ENCODE data around the gene CATSPERE.

The CATSPERE gene

GRCh38 chr1:244461245-244462071 is at the start of gene CATSPERE:
Gene CATSPERE (plus strand): TSS chr1:244461273. CDS start chr1:244461430, 157 bp downstream.
- no peak for FAIRE-seq

DNA sequence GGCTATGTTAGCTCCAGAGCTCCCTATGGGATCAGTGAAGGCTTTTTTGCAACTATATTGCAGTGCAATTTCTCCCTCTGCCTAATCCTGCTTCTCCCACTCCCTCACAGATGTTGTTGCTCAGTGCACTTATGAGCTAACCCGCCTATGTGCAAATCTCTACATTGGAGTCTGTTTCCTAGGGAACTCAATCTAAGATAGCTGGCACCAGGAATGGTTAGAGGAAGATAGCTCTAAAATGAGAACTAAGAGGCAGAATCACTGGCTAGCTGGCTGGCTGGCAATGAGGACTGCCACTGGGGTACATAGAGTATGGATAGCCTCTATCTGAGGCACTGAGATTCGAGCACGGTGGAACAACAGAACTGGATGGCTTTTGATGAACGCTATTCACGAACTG is 48.9 kb upstream of the CATSPERE start:
- no peak for FAIRE-seq

GRCh38 chr1:244413736-244414135 is 47.3 kb upstream of the CATSPERE start:
- FAIRE-seq = no peak

DNA sequence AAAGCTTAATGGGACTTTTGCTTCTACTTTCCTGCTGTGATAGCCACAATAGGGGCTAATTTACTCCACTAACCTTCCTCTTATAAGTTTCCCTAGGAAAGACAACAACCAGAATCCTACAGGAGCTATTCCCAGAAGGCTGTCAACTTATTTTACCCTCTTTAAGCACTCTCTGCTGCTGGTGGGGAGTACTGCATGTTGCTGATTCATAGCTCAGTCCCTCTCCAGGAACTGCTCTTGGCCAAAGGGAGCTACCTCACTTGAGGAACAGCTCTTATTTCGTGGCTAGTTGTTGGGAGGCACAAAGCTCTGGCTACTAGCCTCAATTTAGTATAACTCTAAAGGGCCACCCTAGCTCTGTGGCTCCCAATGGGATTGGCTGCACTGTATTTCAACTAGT is 46.5 kb upstream of the CATSPERE start:
- no peak for FAIRE-seq

DNA sequence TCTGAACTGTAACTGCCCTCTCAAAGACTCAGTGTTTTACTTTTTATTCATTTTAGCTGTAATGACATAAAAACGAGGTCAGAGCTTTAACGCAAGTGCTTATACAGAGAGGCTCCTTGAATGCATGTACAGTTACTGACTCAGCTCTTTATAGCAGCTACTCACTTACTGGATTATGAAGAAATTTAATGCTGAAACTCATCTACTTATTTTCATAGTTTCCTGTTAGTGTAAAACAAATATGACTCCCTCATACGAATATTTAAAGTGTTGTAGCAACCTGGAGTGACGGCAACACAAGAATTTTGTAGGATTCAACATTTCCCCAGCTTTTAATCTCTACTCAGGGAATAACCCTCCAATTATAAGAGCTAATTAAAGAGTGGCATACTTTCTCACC is 42.0 kb upstream of the CATSPERE start:
- no peak for FAIRE-seq

GRCh38 chr1:244422174-244422573 is 38.9 kb upstream of the CATSPERE start:
- no peak for FAIRE-seq

- FAIRE-seq = no peak
Measured at GRCh38 chr1:244424649-244425334, 36.3 kb upstream of the CATSPERE start.

DNA sequence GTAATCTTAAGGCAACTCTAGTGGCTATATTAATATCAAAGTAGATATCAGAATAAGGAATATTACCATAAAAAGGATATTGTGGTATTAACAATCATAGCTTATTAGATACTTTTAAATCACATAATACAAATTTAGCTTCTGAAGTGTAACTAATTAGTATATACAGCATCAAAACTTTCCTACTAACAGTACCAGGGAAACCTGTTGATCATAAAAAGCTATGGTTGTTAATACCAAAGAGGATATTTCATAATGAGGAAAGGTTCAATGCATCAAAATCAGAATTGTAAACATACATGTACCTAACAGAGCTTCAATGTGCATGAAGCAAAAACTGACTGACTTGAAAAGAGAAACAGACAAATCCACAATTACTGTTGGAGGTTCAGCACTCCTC is 33.4 kb upstream of the CATSPERE start:
- FAIRE-seq = no peak

DNA sequence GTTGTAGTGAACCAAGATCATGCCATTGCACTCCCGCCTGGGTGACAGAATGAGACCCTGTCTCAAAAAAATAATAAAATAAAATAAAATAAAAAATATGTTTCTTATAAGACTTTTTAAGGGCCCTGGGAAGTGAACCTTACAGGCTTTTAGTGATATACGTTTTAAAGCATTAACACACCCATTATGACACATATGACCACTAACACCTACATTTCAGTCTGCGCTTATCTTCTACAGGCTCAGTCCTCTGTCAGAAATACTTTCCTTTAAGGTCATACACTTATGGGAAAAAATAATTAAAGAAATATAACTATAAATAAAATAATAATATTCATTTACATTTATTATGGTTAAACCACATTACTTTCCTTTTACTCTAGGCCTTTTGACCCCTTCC is 31.3 kb upstream of the CATSPERE start:
- no peak for FAIRE-seq

GRCh38 chr1:244431166-244431565 is 29.9 kb upstream of the CATSPERE start:
- no peak for FAIRE-seq

DNA sequence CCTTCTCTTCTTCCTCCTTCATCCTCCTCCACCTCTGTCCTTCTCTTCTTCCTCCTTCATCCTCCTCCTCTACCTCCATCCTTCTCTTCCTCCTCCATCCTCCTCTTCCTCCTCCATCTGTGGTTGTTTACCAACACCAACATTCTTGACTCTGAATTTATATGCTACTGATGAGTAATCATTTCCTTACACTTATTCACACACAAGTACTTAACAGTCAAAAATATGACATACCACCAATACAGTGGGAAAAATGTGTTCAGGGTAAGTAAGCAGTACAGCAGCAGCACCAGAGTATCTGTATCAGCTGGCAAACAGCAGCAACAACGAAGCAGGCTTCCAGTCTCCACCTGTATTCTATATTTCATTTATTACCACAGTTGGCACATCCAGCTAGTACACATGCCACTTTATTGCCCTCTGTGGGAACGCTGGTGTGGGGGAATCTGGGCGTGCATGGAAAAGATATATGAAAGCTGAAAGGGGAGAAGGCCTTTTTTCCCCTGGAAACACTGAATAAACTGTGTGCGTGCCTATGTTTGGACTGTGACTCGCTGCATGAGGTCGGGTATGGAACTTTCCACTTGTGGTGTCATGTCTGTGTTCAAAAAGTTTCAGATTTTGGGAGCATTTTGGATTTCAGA is 25.4 kb upstream of the CATSPERE start:
- no peak for FAIRE-seq

DNA sequence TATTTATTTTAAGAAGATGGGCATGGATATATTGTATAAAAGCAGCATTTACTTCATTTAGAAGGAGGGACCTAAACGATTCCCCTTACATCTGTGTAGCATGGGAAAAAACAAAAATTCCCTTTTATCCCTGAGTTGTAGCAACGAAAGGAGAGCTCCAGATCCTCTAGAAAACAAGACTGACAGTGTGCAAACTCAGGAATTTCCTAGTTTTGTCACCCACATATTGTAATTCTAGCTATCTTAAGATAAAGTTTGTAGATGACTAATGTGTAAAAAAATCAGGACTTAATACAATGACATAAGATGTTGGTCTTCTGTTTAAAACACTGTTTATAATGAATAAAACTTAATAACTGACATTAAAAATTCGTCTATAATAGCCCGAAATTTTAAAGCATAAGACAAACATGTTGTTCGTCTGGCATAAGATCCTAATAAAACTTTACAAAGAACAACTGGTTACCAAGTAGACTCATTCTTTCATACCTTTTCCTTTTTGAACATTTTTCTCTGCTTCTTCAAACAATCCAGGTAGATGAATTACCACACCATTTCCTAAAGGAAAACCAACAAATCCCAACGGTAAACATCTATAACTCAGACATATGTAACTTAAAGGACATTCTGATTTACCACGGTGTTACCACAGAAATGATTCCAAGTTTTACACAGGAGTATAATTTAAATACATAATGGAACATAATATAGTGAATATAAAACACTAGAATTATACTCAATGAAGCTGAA is 24.6 kb upstream of the CATSPERE start:
- no peak for FAIRE-seq

DNA sequence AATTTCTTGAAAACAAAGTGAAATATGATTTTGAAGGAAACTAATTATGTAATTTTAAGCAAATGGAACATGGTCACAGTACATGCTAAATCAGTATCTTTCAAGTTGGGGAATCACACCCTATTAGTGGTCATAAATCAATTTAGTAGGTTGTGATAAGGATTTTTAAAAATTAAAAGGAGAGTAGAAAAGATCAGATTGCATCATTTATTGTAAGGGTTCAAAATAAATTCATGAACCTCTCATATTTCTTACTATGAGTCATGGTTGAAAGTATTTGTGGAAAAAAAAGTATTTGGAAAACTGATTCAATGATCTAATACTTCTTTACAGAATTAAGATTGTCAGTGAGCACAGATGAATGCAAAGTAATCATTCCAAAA is 24.0 kb upstream of the CATSPERE start:
- peak; percentile 26 for FAIRE-seq

DNA sequence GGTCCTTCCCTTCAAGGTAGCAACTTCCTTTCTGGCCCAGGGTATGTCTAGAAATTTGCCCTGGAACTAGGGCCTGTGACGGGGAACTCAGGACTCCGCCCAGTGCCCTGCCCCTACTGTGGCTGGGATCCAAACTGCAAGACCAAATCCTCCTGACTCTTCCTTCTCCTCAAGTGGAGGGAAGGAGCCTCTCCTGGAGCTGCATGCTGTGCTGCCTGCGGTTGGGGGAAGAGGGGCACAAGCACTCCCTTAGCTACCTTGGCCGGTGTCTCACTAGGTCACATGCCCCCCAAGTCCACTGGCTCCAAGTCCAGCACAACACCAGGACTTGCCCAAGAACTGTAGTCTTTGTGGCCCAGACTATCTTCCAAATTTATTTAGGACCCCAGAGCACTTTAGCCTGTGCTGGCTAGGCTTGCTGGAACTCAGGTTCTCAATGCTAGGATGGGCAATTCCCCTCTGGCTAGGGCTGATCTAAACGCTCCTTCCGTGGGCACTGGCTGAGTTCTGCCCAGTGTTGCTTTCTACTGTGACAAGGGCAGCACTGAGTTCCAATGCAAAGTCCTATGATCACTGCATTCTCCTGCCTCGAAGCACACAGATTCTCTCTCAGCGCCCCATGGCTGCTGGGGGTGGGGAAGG is 21.6 kb upstream of the CATSPERE start:
- no peak for FAIRE-seq

DNA sequence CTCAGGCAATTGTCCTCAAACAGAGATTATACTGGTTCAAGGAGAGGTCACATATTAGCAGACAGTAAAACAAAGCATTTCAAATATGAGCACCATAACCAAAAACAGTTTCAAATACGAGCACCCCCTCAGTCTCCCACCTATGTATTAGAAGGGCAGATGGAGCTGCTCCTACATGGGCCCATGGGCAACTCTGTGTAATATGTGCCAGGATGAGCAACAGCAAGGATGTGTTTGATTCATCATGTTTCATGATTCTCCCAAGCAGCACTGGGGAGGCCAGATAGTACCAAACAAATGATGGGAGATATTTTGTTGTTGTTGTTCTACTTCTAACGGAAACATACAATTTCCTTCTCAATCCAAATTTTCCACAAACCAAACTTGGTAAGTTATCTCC is 18.2 kb upstream of the CATSPERE start:
- FAIRE-seq = no peak

GRCh38 chr1:244444854-244445253 is 16.2 kb upstream of the CATSPERE start:
- no peak for FAIRE-seq

- peak; percentile 43 for FAIRE-seq
Measured at GRCh38 chr1:244445320-244446181, 15.5 kb upstream of the CATSPERE start.

- no peak for FAIRE-seq
Measured at GRCh38 chr1:244447024-244447423, 14.0 kb upstream of the CATSPERE start.

- no peak for FAIRE-seq
Measured at GRCh38 chr1:244447552-244447951, 13.5 kb upstream of the CATSPERE start.

DNA sequence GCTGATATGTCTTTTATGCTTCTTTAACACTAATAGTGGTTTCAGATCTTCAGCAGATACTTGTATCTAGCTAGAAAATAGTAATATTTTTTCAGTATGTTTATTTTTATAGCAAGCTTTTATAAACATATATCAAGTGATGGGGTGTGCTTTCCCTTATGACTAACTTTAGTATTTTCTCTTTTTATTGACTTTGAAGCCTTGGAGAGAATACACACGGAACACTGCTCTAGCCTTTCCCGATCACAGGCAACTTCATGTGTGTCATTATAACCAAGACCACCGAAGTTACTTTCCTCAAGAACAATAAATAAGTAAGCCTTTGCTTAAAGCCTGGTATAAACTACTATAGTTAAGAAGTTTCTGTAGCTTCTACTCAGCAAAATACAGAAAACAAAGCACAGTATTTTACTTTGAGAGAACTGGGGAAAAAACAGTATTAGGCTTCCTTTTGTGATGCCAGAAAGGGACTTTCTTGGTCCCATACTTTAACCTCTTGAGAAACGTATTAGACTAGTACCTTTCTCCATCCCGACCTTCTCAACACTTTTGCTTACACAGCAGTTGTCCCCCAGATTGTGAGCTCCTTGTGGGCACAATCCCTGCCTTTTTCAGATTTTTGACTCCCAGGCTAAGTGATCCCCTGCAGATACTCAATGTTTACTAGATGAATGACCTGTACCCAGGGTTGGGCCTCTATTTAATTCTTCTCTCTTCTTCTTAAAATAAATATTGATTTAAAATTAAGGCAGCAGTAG is 12.6 kb upstream of the CATSPERE start:
- FAIRE-seq = no peak
